GM06990 (cell line): ENCODE data around the gene FOCAD.

Source experiments
- DNase-seq: peaks from one replicate; pipeline ENCODE4 v3.0.0-alpha.2; 2011; ENCODE audit not compliant: insufficient read length; ENCODE audit errors: extremely low read depth
- H3K27me3 ChIP-seq: replicated peaks from 2 replicates; pipeline ENCODE4 v1.6.0; 2011; ENCODE audit warnings: low read length; ENCODE audit not compliant: control insufficient read depth, insufficient read depth
- H3K36me3 ChIP-seq: 2 replicates; pipeline ENCODE4 v1.5.1; 2011; ENCODE audit warnings: low read length; ENCODE audit not compliant: control insufficient read depth, insufficient read depth
- H3K4me3 ChIP-seq: replicated peaks from 2 replicates; pipeline ENCODE4 v1.5.1; 2011; ENCODE audit warnings: low read depth, mild to moderate bottlenecking, control low read depth, low read length
- CTCF ChIP-seq: IDR thresholded peaks from 2 replicates; pipeline ENCODE4 v1.5.1; 2011; ENCODE audit warnings: low read length, control low read depth, mild to moderate bottlenecking, inconsistent platforms; ENCODE audit not compliant: insufficient read depth, poor library complexity, severe bottlenecking

Gene FOCAD

DNA sequence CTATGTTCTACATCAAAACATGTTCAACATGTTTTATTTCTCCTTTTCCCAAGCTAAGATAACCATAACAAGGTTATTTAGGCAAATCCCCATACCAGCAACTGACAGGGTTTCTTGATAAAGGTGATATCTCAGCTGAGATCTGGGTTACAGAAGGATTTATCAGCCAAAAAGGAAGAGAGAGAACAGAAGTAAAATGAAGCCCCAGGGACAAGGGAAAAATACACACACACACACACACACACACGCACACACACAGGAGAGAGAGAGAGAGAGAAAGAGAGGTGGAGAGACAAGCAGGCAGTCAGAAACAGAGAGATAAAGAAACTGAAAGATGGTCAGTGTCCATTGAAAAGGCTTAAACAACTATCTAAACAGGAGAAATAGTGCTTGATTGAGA, 42.0 kb upstream of the FOCAD start:
- H3K4me3 ChIP-seq = no peak overlapping the region
- no peaks in the 10 kb centered on the region for H3K27me3 ChIP-seq
- H3K36me3 ChIP-seq = no peaks in the 10 kb centered on the region
- no peak for DNase-seq
- no peak for TF ChIP-seq CTCF

DNA sequence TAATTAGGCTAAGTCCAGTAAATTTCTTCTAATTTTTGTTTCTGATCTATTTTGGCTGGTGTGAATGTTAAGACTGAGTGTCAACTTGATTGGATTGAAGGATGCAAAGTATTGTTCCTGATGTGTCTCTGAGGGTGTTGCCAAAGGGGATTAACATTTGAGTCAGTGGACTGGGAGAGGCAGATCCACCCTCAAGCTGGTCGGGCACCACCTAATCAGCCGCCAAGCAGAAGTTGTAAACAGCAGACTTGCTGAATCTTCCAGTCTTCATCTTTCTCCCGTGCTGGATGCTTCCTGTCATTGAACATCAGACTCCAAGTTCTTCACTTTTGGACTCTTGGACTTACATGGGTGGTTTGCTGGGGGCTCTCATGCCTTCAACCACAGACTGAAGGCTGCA, 40.4 kb upstream of the FOCAD start:
- no peak for DNase-seq
- no peak for TF ChIP-seq CTCF
- Histone ChIP-seq H3K4me3 (no peak overlapping the region), H3K27me3 (no peaks in the 10 kb centered on the region), H3K36me3 (no peaks in the 10 kb centered on the region)

GRCh38 chr9:20646656-20647055, 37.4 kb upstream of the FOCAD start:
- no peaks in the 10 kb centered on the region for H3K36me3 ChIP-seq
- no peak for DNase-seq
- no peaks in the 10 kb centered on the region for H3K27me3 ChIP-seq
- no peak overlapping the region for H3K4me3 ChIP-seq
- no peak for TF ChIP-seq CTCF

GRCh38 chr9:20649381-20649780, 34.7 kb upstream of the FOCAD start:
- no peak for DNase-seq
- H3K4me3 ChIP-seq = no peak overlapping the region

GRCh38 chr9:20650313-20650712, 33.7 kb upstream of the FOCAD start:
- TF ChIP-seq CTCF = no peak
- no peaks in the 10 kb centered on the region for H3K27me3 ChIP-seq
- no peak for DNase-seq
- no peak overlapping the region for H3K4me3 ChIP-seq
- H3K36me3 ChIP-seq = no peaks in the 10 kb centered on the region

More at GRCh38 chr9:20649381-20649780, 34.7 kb upstream of the FOCAD start:
- Histone ChIP-seq H3K27me3 (no peaks in the 10 kb centered on the region), H3K36me3 (no peaks in the 10 kb centered on the region)
- TF ChIP-seq CTCF = no peak

DNA sequence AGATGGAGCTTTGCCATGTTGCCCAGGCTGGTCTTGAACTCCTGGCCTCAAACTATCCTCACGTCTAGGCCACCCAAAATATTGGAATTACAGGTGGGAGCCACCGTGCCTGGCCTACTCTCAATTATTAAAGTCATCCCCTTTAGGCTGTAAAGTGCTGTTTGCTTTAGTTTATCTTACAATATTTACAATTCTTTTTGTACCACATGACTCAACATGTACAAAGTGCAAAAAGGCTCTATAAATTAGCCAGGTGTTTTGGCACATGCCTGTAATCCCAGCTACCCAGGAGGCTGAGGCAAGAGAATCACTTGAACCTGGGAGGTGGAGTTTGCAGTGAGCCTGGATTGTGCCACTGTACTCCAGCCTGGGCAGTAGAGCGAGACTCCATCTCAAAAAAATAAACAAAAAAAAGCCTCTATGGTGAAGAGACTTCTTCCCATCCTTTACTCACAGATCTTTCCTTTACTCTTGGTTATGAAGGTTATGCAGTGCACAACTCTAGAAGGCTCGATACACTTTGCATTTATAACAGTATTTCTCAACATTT, 33.2 kb upstream of the FOCAD start:
- Histone ChIP-seq H3K36me3 (no peaks in the 10 kb centered on the region), H3K4me3 (no peak overlapping the region), H3K27me3 (no peaks in the 10 kb centered on the region)
- DNase-seq = no peak
- no peak for TF ChIP-seq CTCF
